ENCODE measurements around the gene CCDC169.

Gene CCDC169

DNA sequence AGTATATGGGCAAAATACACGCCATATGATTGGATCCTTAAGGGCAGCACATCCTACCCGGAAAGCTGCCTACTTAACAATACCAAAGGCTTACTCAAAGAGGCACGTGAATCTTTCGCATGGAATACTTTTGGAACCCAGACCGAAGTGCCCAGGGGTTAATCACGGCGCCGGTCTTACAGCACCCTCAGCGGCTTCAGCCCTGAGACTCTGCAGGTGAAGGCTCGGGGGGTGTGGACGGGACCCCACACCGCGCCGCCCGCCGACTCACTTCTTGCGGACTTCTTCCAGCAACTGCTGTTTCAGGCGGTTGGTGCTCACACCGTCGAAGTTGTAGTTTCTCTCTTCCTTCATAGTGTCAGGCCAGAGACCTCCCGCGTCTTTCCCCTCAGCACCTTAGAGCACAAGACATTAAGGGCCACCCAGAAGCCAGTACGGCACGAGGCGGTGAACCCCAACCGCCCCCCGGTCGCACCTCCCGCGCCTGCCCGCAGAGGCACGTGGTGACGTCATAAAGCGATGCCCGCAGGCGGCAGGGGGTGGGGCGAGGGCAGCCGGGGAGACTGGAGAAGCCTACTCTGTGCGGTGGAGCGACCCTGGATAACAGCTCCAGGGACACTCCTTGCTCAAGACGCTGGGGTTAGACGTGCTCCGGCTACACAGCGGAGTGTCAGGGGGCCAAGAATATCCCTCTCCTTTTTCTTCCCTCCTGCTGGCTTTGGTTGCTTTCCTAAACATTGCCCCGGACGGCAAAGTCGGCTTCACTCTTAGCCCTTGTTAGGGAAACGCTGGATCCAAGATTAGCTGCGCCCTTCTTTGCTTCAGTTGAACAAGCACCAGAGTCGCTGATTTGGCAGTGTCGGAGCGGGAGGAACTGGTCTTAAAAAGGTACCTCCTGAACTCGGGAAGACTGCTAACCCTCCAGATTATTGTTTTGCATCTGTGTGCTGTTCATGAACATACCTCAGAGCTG, at the start of gene CCDC169 (continued):
- TF ChIP-seq, protein P1, sequence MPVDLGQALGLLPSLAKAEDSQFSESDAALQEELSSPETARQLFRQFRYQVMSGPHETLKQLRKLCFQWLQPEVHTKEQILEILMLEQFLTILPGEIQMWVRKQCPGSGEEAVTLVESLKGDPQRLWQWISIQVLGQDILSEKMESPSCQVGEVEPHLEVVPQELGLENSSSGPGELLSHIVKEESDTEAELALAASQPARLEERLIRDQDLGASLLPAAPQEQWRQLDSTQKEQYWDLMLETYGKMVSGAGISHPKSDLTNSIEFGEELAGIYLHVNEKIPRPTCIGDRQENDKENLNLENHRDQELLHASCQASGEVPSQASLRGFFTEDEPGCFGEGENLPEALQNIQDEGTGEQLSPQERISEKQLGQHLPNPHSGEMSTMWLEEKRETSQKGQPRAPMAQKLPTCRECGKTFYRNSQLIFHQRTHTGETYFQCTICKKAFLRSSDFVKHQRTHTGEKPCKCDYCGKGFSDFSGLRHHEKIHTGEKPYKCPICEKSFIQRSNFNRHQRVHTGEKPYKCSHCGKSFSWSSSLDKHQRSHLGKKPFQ (tag by site-specific recombination; IDR thresholded peaks at IDR 0.05), result peak; percentile 54; the same call in 1 of the 2 replicates
- no peak for TF ChIP-seq ZNF48 (tag by site-specific recombination; IDR thresholded peaks at IDR 0.05)
- TF ChIP-seq GLI4 (tag by site-specific recombination; IDR thresholded peaks at IDR 0.05), result 0 out of 2 replicates have a peak, but pooled peaks have one; percentile 41
- peak; percentile 62; the same call in 1 of the 2 replicates for TF ChIP-seq ZNF843 (tag by site-specific recombination; IDR thresholded peaks at IDR 0.05)
- TF ChIP-seq ZNF521 (tag by site-specific recombination; IDR thresholded peaks at IDR 0.05), result no peak
- peak; percentile 89; the same call in 1 of the 2 replicates for TF ChIP-seq ZBTB1 (tag by site-specific recombination; IDR thresholded peaks at IDR 0.05)
- no peak for TF ChIP-seq ZNF585B (tag by site-specific recombination; IDR thresholded peaks at IDR 0.05)
- no peak for TF ChIP-seq ZNF830 (tag by site-specific recombination; IDR thresholded peaks at IDR 0.05; ENCODE audit: low read depth)
- no peak for TF ChIP-seq ZNF791 (tag by site-specific recombination; IDR thresholded peaks at IDR 0.05)
- TF ChIP-seq, protein P2, sequence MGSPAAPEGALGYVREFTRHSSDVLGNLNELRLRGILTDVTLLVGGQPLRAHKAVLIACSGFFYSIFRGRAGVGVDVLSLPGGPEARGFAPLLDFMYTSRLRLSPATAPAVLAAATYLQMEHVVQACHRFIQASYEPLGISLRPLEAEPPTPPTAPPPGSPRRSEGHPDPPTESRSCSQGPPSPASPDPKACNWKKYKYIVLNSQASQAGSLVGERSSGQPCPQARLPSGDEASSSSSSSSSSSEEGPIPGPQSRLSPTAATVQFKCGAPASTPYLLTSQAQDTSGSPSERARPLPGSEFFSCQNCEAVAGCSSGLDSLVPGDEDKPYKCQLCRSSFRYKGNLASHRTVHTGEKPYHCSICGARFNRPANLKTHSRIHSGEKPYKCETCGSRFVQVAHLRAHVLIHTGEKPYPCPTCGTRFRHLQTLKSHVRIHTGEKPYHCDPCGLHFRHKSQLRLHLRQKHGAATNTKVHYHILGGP (tag by site-specific recombination; IDR thresholded peaks at IDR 0.05), result no peak
- peak; percentile 55; the same call in 1 of the 2 replicates for TF ChIP-seq ZNF600 (tag by site-specific recombination; IDR thresholded peaks at IDR 0.05)
- TF ChIP-seq ZFHX2 (tag by site-specific recombination; conservative IDR thresholded peaks at IDR 0.05), result peak; percentile 78
- no peak for TF ChIP-seq ZNF157 (tag by site-specific recombination; IDR thresholded peaks at IDR 0.05)
- no peak for TF ChIP-seq ZNF19 (tag by site-specific recombination; IDR thresholded peaks at IDR 0.05; ENCODE audit: low read depth)
- TF ChIP-seq, protein P3, sequence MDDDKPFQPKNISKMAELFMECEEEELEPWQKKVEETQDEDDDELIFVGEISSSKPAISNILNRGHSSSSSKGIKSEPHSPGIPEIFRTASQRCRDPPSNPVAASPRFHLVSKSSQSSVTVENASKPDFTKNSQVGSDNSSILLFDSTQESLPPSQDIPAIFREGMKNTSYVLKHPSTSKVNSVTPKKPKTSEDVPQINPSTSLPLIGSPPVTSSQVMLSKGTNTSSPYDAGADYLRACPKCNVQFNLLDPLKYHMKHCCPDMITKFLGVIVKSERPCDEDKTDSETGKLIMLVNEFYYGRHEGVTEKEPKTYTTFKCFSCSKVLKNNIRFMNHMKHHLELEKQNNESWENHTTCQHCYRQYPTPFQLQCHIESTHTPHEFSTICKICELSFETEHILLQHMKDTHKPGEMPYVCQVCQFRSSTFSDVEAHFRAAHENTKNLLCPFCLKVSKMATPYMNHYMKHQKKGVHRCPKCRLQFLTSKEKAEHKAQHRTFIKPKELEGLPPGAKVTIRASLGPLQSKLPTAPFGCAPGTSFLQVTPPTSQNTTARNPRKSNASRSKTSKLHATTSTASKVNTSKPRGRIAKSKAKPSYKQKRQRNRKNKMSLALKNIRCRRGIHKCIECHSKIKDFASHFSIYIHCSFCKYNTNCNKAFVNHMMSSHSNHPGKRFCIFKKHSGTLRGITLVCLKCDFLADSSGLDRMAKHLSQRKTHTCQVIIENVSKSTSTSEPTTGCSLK (tag by site-specific recombination; IDR thresholded peaks at IDR 0.05), result no peak
- TF ChIP-seq ZNF76 (tag by site-specific recombination; IDR thresholded peaks at IDR 0.05; ENCODE audit: borderline replicate concordance, low read depth), result peak; percentile 73; the same call in 1 of the 2 replicates
- TF ChIP-seq, protein P4, sequence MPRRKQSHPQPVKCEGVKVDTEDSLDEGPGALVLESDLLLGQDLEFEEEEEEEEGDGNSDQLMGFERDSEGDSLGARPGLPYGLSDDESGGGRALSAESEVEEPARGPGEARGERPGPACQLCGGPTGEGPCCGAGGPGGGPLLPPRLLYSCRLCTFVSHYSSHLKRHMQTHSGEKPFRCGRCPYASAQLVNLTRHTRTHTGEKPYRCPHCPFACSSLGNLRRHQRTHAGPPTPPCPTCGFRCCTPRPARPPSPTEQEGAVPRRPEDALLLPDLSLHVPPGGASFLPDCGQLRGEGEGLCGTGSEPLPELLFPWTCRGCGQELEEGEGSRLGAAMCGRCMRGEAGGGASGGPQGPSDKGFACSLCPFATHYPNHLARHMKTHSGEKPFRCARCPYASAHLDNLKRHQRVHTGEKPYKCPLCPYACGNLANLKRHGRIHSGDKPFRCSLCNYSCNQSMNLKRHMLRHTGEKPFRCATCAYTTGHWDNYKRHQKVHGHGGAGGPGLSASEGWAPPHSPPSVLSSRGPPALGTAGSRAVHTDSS (tag by site-specific recombination; IDR thresholded peaks at IDR 0.05), result no peak
- TF ChIP-seq ZNF549 (tag by site-specific recombination; IDR thresholded peaks at IDR 0.05), result no peak
- TF ChIP-seq, protein P5, sequence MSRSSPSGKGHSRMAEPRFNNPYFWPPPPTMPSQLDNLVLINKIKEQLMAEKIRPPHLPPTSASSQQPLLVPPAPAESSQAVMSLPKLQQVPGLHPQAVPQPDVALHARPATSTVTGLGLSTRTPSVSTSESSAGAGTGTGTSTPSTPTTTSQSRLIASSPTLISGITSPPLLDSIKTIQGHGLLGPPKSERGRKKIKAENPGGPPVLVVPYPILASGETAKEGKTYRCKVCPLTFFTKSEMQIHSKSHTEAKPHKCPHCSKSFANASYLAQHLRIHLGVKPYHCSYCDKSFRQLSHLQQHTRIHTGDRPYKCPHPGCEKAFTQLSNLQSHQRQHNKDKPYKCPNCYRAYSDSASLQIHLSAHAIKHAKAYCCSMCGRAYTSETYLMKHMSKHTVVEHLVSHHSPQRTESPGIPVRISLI (tag by site-specific recombination; IDR thresholded peaks at IDR 0.05), result no peak
- peak; percentile 70; the same call in 1 of the 2 replicates for TF ChIP-seq ZNF423 (tag by site-specific recombination; IDR thresholded peaks at IDR 0.05)
- no peak for TF ChIP-seq ZNF560 (tag by site-specific recombination; IDR thresholded peaks at IDR 0.05; ENCODE audit: borderline replicate concordance)
- no peak for TF ChIP-seq SCRT2 (tag by site-specific recombination; IDR thresholded peaks at IDR 0.05)
- TF ChIP-seq HOXD13 (CRISPR knock-in tag; IDR thresholded peaks at IDR 0.05; ENCODE audit: borderline replicate concordance), result no peak
- peak; percentile 84; the same call in 1 of the 2 replicates for TF ChIP-seq ZXDB (tag by site-specific recombination; IDR thresholded peaks at IDR 0.05)
- TF ChIP-seq ZNF324 (tag by site-specific recombination; IDR thresholded peaks at IDR 0.05), result peak; percentile 91
- TF ChIP-seq ZNF214 (tag by site-specific recombination; IDR thresholded peaks at IDR 0.05; ENCODE audit: borderline replicate concordance), result no peak
- TF ChIP-seq ZFP41 (tag by site-specific recombination; IDR thresholded peaks at IDR 0.05; ENCODE audit: borderline replicate concordance), result no peak
- TF ChIP-seq BCL11B (tag by site-specific recombination; IDR thresholded peaks at IDR 0.05; ENCODE audit: low read depth), result 0 out of 2 replicates have a peak, but pooled peaks have one; percentile 58
- no peak for TF ChIP-seq ZNF302 (tag by site-specific recombination; IDR thresholded peaks at IDR 0.05; ENCODE audit: low read depth)
- TF ChIP-seq ZIC2 (tag by site-specific recombination; IDR thresholded peaks at IDR 0.05), result peak; percentile 90
